HepG2 (cell line): ENCODE data around the gene RBM23. TPM values are rescaled to one million over a fixed set of nuclear protein-coding genes. Genes with fewer than 3 reads are reported as not detected.

Experiments
- ATAC-seq: fragments of 200-7000 bp; cut with Tn5 transposase; 3 replicates; pipeline ENCODE4 v1.9.1; 2020; ENCODE audit warnings: mild to moderate bottlenecking, moderate library complexity
- BruUV-seq: library from RNA; stranded (reverse); fragments of 400-500 nt; replicated peaks from 2 replicates; lab custom pipeline; 2021; lab: Mats Ljungman, UMichigan
- CTCF ChIA-PET: fragments of 300-600 bp; formaldehyde crosslinking; extraction: SDS; loops from one replicate; lab custom pipeline; 2021; ENCODE audit warnings: low total read pairs, inconsistent platforms, low intra/inter-chr PET ratio; lab: Yijun Ruan, JAX
- POLR2A ChIA-PET: fragments of 350-600 bp; sonication (Branson Sonifier 250); formaldehyde crosslinking; loops from one replicate; lab custom pipeline; 2020; ENCODE audit warnings: antibody characterized with exemption, inconsistent platforms; lab: Yijun Ruan, JAX
- DNase-seq: peaks from one replicate; pipeline ENCODE4 v3.0.0-alpha.2; 2015; ENCODE audit warnings: low spot score
- FAIRE-seq: peaks from 3 replicates; lab custom pipeline; 2011; peaks lifted over from hg19 to GRCh38; lab: Jason Lieb, UNC
- H2AFZ ChIP-seq: one replicate; pipeline ENCODE4 v1.6.1; 2011; ENCODE audit warnings: low read length, inconsistent platforms
- H3K27ac ChIP-seq: fragments of 300-600 bp; 3 replicates; pipeline ENCODE4 v1.8.0; 2011; ENCODE audit warnings: mixed run types, mild to moderate bottlenecking, mixed read lengths, low read length, inconsistent platforms; ENCODE audit not compliant: insufficient read depth; ENCODE audit errors: extremely low read length
- H3K27me3 ChIP-seq, 2 experiments: fragments of 200-600 bp in 1 of 2; 2 replicates in 1 of 2; 3 replicates in 1 of 2; pipeline versions ENCODE4 v1.6.0 to v1.8.0; 2011; ENCODE audit warnings: low read length in 2 of 2, mild to moderate bottlenecking in 2 of 2, moderate library complexity in 2 of 2, inconsistent platforms in 1 of 2; ENCODE audit not compliant: insufficient read depth in 2 of 2, control insufficient read depth in 1 of 2
- H3K36me3 ChIP-seq, 2 experiments: fragments of 200-600 bp in 1 of 2; replicated peaks in 1 of 2; 2 replicates in 1 of 2; 3 replicates in 1 of 2; pipeline versions ENCODE4 v1.5.1 to v1.8.0; 2011; ENCODE audit warnings: low read length in 2 of 2, inconsistent platforms in 1 of 2; ENCODE audit not compliant: insufficient read depth in 2 of 2, control insufficient read depth in 1 of 2
- H3K4me1 ChIP-seq: 2 replicates; pipeline ENCODE4 v1.5.1; 2012; ENCODE audit warnings: low read length, inconsistent platforms; ENCODE audit not compliant: insufficient read depth
- H3K4me2 ChIP-seq: 2 replicates; pipeline ENCODE4 v1.6.0; 2011; ENCODE audit warnings: low read depth, low read length, inconsistent platforms
- H3K4me3 ChIP-seq, 3 experiments: fragments of 200-600 bp in 1 of 3; sonication (generic), shearing (Covaris generic) in 1 of 3; replicated peaks in 1 of 3; 2 replicates each; pipeline ENCODE4 v1.5.1; 2011 to 2016; ENCODE audit warnings: low read length in 3 of 3, inconsistent platforms in 2 of 3, low read depth in 2 of 3, mild to moderate bottlenecking in 2 of 3, control low read depth in 1 of 3, mixed read lengths in 1 of 3; ENCODE audit not compliant: insufficient read depth in 1 of 3
- H3K79me2 ChIP-seq: one replicate; pipeline ENCODE4 v1.6.1; 2011; ENCODE audit warnings: low read length, inconsistent platforms; ENCODE audit not compliant: insufficient read depth
- H3K9ac ChIP-seq: 2 replicates; pipeline ENCODE4 v1.6.0; 2011; ENCODE audit warnings: mild to moderate bottlenecking, low read depth, low read length, inconsistent platforms; ENCODE audit not compliant: insufficient read depth
- H3K9me3 ChIP-seq: 2 replicates; pipeline ENCODE4 v1.5.1; 2012; ENCODE audit warnings: mild to moderate bottlenecking, low read length
- H4K20me1 ChIP-seq: 2 replicates; pipeline ENCODE4 v1.6.0; 2011; ENCODE audit warnings: inconsistent platforms, mild to moderate bottlenecking, low read length, moderate library complexity; ENCODE audit not compliant: insufficient read depth
- CEBPG ChIP-seq: IDR thresholded peaks from 2 replicates; pipeline ENCODE4 v1.6.1; 2016
- ETV5 ChIP-seq: IDR thresholded peaks from 2 replicates; pipeline ENCODE4 v1.6.1; 2018; ENCODE audit warnings: missing biosample characterization, missing genetic modification reagents, inconsistent platforms, borderline replicate concordance
- FOXA3 ChIP-seq: IDR thresholded peaks from 2 replicates; pipeline ENCODE4 v1.6.1; 2016; ENCODE audit warnings: missing genetic modification reagents, missing compliant biosample characterization
- FOXO1 ChIP-seq: sonication (generic); formaldehyde crosslinking; IDR thresholded peaks from 2 replicates; pipeline ENCODE4 v1.4.0; 2020; ENCODE audit warnings: missing genetic modification reagents
- FOXP1 ChIP-seq, 2 experiments: fragments of 450-650 bp in 1 of 2; IDR thresholded peaks; 2 replicates each; pipeline ENCODE4 v1.6.1; 2017 to 2018; ENCODE audit warnings: antibody characterized with exemption in 1 of 2
- GATAD2A ChIP-seq: IDR thresholded peaks from 2 replicates; pipeline ENCODE4 v1.6.1; 2016
- HDAC2 ChIP-seq: sonication (generic); formaldehyde crosslinking; IDR thresholded peaks from 2 replicates; pipeline ENCODE4 v1.4.0; 2020; ENCODE audit warnings: missing genetic modification reagents
- MAZ ChIP-seq, 2 experiments: sonication (generic) in 1 of 2; formaldehyde crosslinking in 1 of 2; IDR thresholded peaks; 2 replicates each; pipeline versions ENCODE4 v1.5.0 to v1.6.1; 2012 to 2020; ENCODE audit warnings: low read depth in 2 of 2, mild to moderate bottlenecking in 2 of 2, borderline replicate concordance in 1 of 2, improper control_type of control experiment in 1 of 2, low read length in 1 of 2, missing genetic modification reagents in 1 of 2, moderate library complexity in 1 of 2
- RARA ChIP-seq: IDR thresholded peaks from 2 replicates; pipeline ENCODE4 v1.6.1; 2016; ENCODE audit warnings: missing genetic modification reagents, missing compliant biosample characterization
- RFXAP ChIP-seq: sonication (generic); formaldehyde crosslinking; IDR thresholded peaks from 2 replicates; pipeline ENCODE4 v1.4.0; 2020; ENCODE audit warnings: missing genetic modification reagents, borderline replicate concordance
- SNAI1 ChIP-seq: sonication (generic); formaldehyde crosslinking; IDR thresholded peaks from 2 replicates; pipeline ENCODE4 v1.5.0; 2020; ENCODE audit warnings: mild to moderate bottlenecking, missing genetic modification reagents, borderline replicate concordance
- SNAPC4 ChIP-seq: sonication (generic); formaldehyde crosslinking; IDR thresholded peaks from 2 replicates; pipeline ENCODE4 v1.4.0; 2020; ENCODE audit warnings: mild to moderate bottlenecking, missing genetic modification reagents
- ZFP41 ChIP-seq: sonication (generic); formaldehyde crosslinking; IDR thresholded peaks from 2 replicates; pipeline ENCODE4 v1.4.0; 2020; ENCODE audit warnings: mild to moderate bottlenecking, missing genetic modification reagents, borderline replicate concordance
- ZNF124 ChIP-seq: sonication (generic); formaldehyde crosslinking; IDR thresholded peaks from 2 replicates; pipeline ENCODE4 v1.4.0; 2020; ENCODE audit warnings: missing genetic modification reagents
- ZNF441 ChIP-seq: sonication (generic); formaldehyde crosslinking; IDR thresholded peaks from 2 replicates; pipeline ENCODE4 v1.7.0; 2021; ENCODE audit warnings: missing genetic modification reagents, borderline replicate concordance
- ZNF652 ChIP-seq: IDR thresholded peaks from 2 replicates; pipeline ENCODE4 v1.6.1; 2016; ENCODE audit warnings: low read depth, borderline replicate concordance
- in situ Hi-C: cut with HindIII; loops from 2 replicates; pipeline ENCODE4 v1.10.0; 2017; ENCODE audit warnings: low pct_unique_long_range_greater_than_20kb; ENCODE audit not compliant: extremely low pct_ligation_motif_present
- intact Hi-C: fragments of 100-400 bp; cut with micrococcal nuclease; formaldehyde crosslinking; loops from one replicate; pipeline ENCODE4 v1.10.0; 2022; ENCODE audit not compliant: unreplicated experiment
- polyA plus RNA-seq, 8 experiments: library from polyadenylated mRNA; depleted of rRNA in 3 of 8; stranded (reverse) in 7 of 8; unstranded in 1 of 8; fragments of >200 nt; fragmentation: Illumina TruSeq in 4 of 8; extraction: Trizol in 4 of 8; gene quantifications; 2 replicates each; pipeline versions ENCODE4 v1.2.1 to v1.2.3, GENCODE V29; 2011 to 2016; ENCODE audit warnings: low read depth in 4 of 8, missing spikeins in 1 of 8, mixed read lengths in 1 of 8; ENCODE audit not compliant: insufficient read depth in 1 of 8
- total RNA-seq, 5 experiments: library from RNA; depleted of rRNA; stranded (reverse); fragments of >200 nt; fragmentation: Illumina TruSeq; extraction: Trizol; gene quantifications; 2 replicates each; pipeline ENCODE4 v1.2.3, GENCODE V29; 2016; ENCODE audit warnings: low read depth in 1 of 5
- TF ChIP-seq, protein P1 (sequence below): sonication (generic); formaldehyde crosslinking; IDR thresholded peaks from 2 replicates; pipeline ENCODE4 v1.9.0; 2021; ENCODE audit warnings: missing genetic modification reagents, borderline replicate concordance

RBM23 gene
- total and polyA plus RNA-seq, 2 of the 13 experiments (the other 11 are each of a cell fraction or from before 2014, with no cell fraction given) = 1.5 to 2.1 TPM

- H3K36me3 ChIP-seq = no peaks in the 10 kb centered on the region
- intact Hi-C loops = no loop called here
- DNase-seq (peak; percentile 41), ATAC-seq (peak; percentile 87), FAIRE-seq (no peak)
- H2AFZ ChIP-seq = no peak overlapping the region
- CTCF ChIA-PET = interaction anchor here (1.1 kb wide), 1 partner anchor 305 kb away, joined by 3 read pairs; no protein-coding TSS in a partner anchor
- no TSS peak for BruUV-seq
- H3K27me3 ChIP-seq = no peaks in the 10 kb centered on the region
- H3K4me3 ChIP-seq = no peak overlapping the region
- POLR2A ChIA-PET = interaction anchor here (1.5 to 3.8 kb wide), 2 partner anchors 10 to 31 kb away, joined by 3 to 14 read pairs; partner anchors contain the start of gene LRP10
- no peaks in the 10 kb centered on the region for H3K9me3 ChIP-seq
- H4K20me1 ChIP-seq = no peaks in the 10 kb centered on the region
- no peak overlapping the region for H3K9ac ChIP-seq
- H3K4me1 ChIP-seq = peaks cover 26% of the 10 kb centered on the region
- no peaks in the 10 kb centered on the region for H3K79me2 ChIP-seq
- in situ Hi-C loops = no loop called here
- no peak overlapping the region for H3K4me2 ChIP-seq
- H3K27ac ChIP-seq = no peak overlapping the region
- TF ChIP-seq, protein P1, sequence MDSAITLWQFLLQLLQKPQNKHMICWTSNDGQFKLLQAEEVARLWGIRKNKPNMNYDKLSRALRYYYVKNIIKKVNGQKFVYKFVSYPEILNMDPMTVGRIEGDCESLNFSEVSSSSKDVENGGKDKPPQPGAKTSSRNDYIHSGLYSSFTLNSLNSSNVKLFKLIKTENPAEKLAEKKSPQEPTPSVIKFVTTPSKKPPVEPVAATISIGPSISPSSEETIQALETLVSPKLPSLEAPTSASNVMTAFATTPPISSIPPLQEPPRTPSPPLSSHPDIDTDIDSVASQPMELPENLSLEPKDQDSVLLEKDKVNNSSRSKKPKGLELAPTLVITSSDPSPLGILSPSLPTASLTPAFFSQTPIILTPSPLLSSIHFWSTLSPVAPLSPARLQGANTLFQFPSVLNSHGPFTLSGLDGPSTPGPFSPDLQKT (CRISPR knock-in tag) = no peak
- TF ChIP-seq GATAD2A (peak; percentile 26; the same call in 1 of the 2 replicates), FOXO1 (CRISPR knock-in tag) (peak; percentile 40; the same call in 1 of the 2 replicates), HDAC2 (CRISPR knock-in tag) (peak; percentile 15; the same call in 1 of the 2 replicates), RFXAP (CRISPR knock-in tag) (peak; percentile 26; the same call in 1 of the 2 replicates), SNAI1 (no peak), RARA (CRISPR knock-in tag) (0 out of 2 replicates have a peak, but pooled peaks have one; percentile 22), CEBPG (peak; percentile 35; the same call in 1 of the 2 replicates), ZNF441 (CRISPR knock-in tag) (no peak), MAZ (IDR thresholded peaks at IDR 0.05; ENCODE audit: borderline replicate concordance, low read depth, low read length) (no peak), MAZ (CRISPR knock-in tag; IDR thresholded peaks at IDR 0.05; ENCODE audit: low read depth) (0 out of 2 replicates have a peak, but pooled peaks have one; percentile 0), ZNF124 (CRISPR knock-in tag) (0 out of 2 replicates have a peak, but pooled peaks have one; percentile 35), FOXP1 (IDR thresholded peaks at IDR 0.05) (no peak), FOXP1 (CRISPR knock-in tag; IDR thresholded peaks at IDR 0.05) (peak; percentile 56), FOXA3 (CRISPR knock-in tag) (0 out of 2 replicates have a peak, but pooled peaks have one; percentile 26), ZFP41 (CRISPR knock-in tag) (no peak), ETV5 (CRISPR knock-in tag) (peak; percentile 20; the same call in 1 of the 2 replicates), SNAPC4 (CRISPR knock-in tag) (no peak), ZNF652 (CRISPR knock-in tag) (0 out of 2 replicates have a peak, but pooled peaks have one; percentile 21)
Observed at GRCh38 chr14:22861651-22862050, 57.3 kb downstream of the RBM23 start.
